CD4-positive, alpha-beta memory T cell (primary cell): ENCODE measurements around the gene TCTN2. TPM values are rescaled to one million over a fixed set of nuclear protein-coding genes. Genes with fewer than 3 reads are reported as not detected.

Experiments
- CTCF ChIA-PET: fragments of 350-600 bp; sonication (Branson Sonifier 250); formaldehyde crosslinking; loops from one replicate; lab custom pipeline; 2021; ENCODE audit warnings: inconsistent platforms; ENCODE audit not compliant: partially characterized antibody; lab: Charles Lee
- POLR2A ChIA-PET: fragments of 350-600 bp; sonication (Branson Sonifier 250); formaldehyde crosslinking; loops from one replicate; lab custom pipeline; 2021; ENCODE audit not compliant: partially characterized antibody; lab: Charles Lee
- DNase-seq, 5 donors: peaks; one replicate each; pipeline versions ENCODE4 v3.0.0 to v3.0.0-alpha.2; 2020 to 2022; ENCODE audit warnings: mixed read lengths in 1 of 5
- H3K27ac ChIP-seq: one replicate; pipeline ENCODE4 v1.7.0; 2013; ENCODE audit warnings: low read depth, low read length
- H3K27me3 ChIP-seq: 2 replicates; pipeline ENCODE4 v1.7.0; 2013; ENCODE audit warnings: mild to moderate bottlenecking, low read length, moderate library complexity; ENCODE audit not compliant: insufficient read depth
- H3K36me3 ChIP-seq: 2 replicates; pipeline ENCODE4 v1.7.0; 2013; ENCODE audit warnings: mild to moderate bottlenecking, low read length, moderate library complexity; ENCODE audit not compliant: insufficient read depth
- H3K4me1 ChIP-seq: 2 replicates; pipeline ENCODE4 v1.7.0; 2013; ENCODE audit warnings: mild to moderate bottlenecking, low read length, moderate library complexity; ENCODE audit not compliant: insufficient read depth
- H3K4me3 ChIP-seq, 2 donors: one replicate each; pipeline ENCODE4 v1.7.0; 2013; ENCODE audit warnings: low read length in 2 of 2, mild to moderate bottlenecking in 1 of 2
- H3K9me3 ChIP-seq, 2 donors: one replicate each; pipeline ENCODE4 v1.7.0; 2013; ENCODE audit warnings: low read length in 2 of 2, control low read depth in 1 of 2; ENCODE audit not compliant: control insufficient read depth in 1 of 2
- H3K27ac Mint-ChIP-seq, 7 donors: one replicate each; pipeline ENCODE4 v1.8.0; 2020 to 2021; ENCODE audit warnings: mixed read lengths in 7 of 7, mild to moderate bottlenecking in 6 of 7, inconsistent platforms in 3 of 7, moderate library complexity in 3 of 7
- H3K27me3 Mint-ChIP-seq, 2 donors: one replicate each; pipeline ENCODE4 v1.8.0; 2020 to 2021; ENCODE audit warnings: mixed read lengths in 2 of 2
- H3K36me3 Mint-ChIP-seq, 2 donors: one replicate each; pipeline ENCODE4 v1.8.0; 2020 to 2021; ENCODE audit warnings: mixed read lengths in 2 of 2, inconsistent platforms in 1 of 2, mild to moderate bottlenecking in 1 of 2
- H3K4me1 Mint-ChIP-seq, 4 donors: one replicate each; pipeline ENCODE4 v1.8.0; 2020 to 2021; ENCODE audit warnings: mixed read lengths in 4 of 4, mild to moderate bottlenecking in 1 of 4
- H3K4me3 Mint-ChIP-seq, 8 donors: one replicate each; pipeline ENCODE4 v1.8.0; 2020 to 2021; ENCODE audit warnings: mixed read lengths in 8 of 8, mild to moderate bottlenecking in 7 of 8, moderate library complexity in 6 of 8, inconsistent platforms in 3 of 8
- H3K9me3 Mint-ChIP-seq, 8 donors: one replicate each; pipeline ENCODE4 v1.8.0; 2020 to 2021; ENCODE audit warnings: mixed read lengths in 8 of 8, mild to moderate bottlenecking in 5 of 8, inconsistent platforms in 3 of 8, moderate library complexity in 1 of 8
- intact Hi-C: fragments of 100-400 bp; cut with micrococcal nuclease; formaldehyde crosslinking; loops from one replicate; pipeline ENCODE4 v1.15.1; 2023
- polyA plus RNA-seq, 2 donors: library from polyadenylated mRNA; unstranded; fragments of 300-500 nt; fragmentation: Illumina TruSeq; gene quantifications; one replicate each; pipeline ENCODE4 v1.2.3, GENCODE V29; 2021
- total RNA-seq, 2 experiments: library from RNA; stranded (reverse); gene quantifications; one replicate each; pipeline ENCODE4 v1.2.3, GENCODE V29; 2021

TCTN2 gene
- total and polyA plus RNA-seq, 4 experiments from 2014 or later, result 1.0 to 10.0 (median 5.2) TPM

GRCh38 chr12:123645878-123646277 lies 25.0 kb upstream of the TCTN2 start:
- Mint-ChIP-seq H3K4me1 (peaks cover 0 to 2% (median 0%) of the 10 kb centered on the region in 4 donors), H3K27me3 (no peaks in the 10 kb centered on the region), H3K4me3 (no peak overlapping the region), H3K9me3 (no peaks in the 10 kb centered on the region), H3K27ac (no peak overlapping the region), H3K36me3 (peaks cover 30 to 43% of the 10 kb centered on the region in 2 donors)
- H3K27ac ChIP-seq, result no peak overlapping the region
- POLR2A ChIA-PET, result interaction anchor here (1.2 kb wide), 1 partner anchor 413 kb away, joined by 3 read pairs; the partner anchor contains the start of genes MPHOSPH9 and MTRFR
- intact Hi-C loops, result no loop called here
- CTCF ChIA-PET, result interaction anchor here (0.6 kb wide), 1 partner anchor 454 kb away, joined by 3 read pairs; no protein-coding TSS in a partner anchor
- no peak overlapping the region for H3K4me3 ChIP-seq
- H3K9me3 ChIP-seq, result no peaks in the 10 kb centered on the region
- H3K4me1 ChIP-seq, result no peaks in the 10 kb centered on the region
- H3K27me3 ChIP-seq, result no peaks in the 10 kb centered on the region
- H3K36me3 ChIP-seq, result peaks cover 19% of the 10 kb centered on the region
- no peak for DNase-seq

- no peak overlapping the region for H3K27ac Mint-ChIP-seq
- H3K9me3 Mint-ChIP-seq, result no peaks in the 10 kb centered on the region
- no peak overlapping the region for H3K27ac ChIP-seq
- no peak for DNase-seq
- ChIA-PET CTCF (interaction anchor here (0.6 kb wide), 1 partner anchor 348 kb away, joined by 3 read pairs; no protein-coding TSS in a partner anchor), POLR2A (no interaction called here)
- H3K4me1 Mint-ChIP-seq, result peaks cover 0 to 2% (median 0%) of the 10 kb centered on the region in 4 donors
- no peaks in the 10 kb centered on the region for H3K27me3 ChIP-seq
- H3K36me3 Mint-ChIP-seq, result peaks cover 30 to 39% of the 10 kb centered on the region in 2 donors
- H3K27me3 Mint-ChIP-seq, result no peaks in the 10 kb centered on the region
- no peak overlapping the region for H3K4me3 ChIP-seq
- peaks cover 19% of the 10 kb centered on the region for H3K36me3 ChIP-seq
- no peak overlapping the region for H3K4me3 Mint-ChIP-seq
- no peaks in the 10 kb centered on the region for H3K4me1 ChIP-seq
- intact Hi-C loops, result no loop called here
- H3K9me3 ChIP-seq, result no peaks in the 10 kb centered on the region
These were observed 22.5 kb upstream of the TCTN2 start for GRCh38 chr12:123648401-123648800.

- DNase-seq, result no peak
- Mint-ChIP-seq H3K4me1 (peaks cover under 1 to 3% (median 2%) of the 10 kb centered on the region in 4 donors), H3K36me3 (peaks cover 39 to 46% of the 10 kb centered on the region in 2 donors), H3K4me3 (no peak overlapping the region), H3K27me3 (no peaks in the 10 kb centered on the region), H3K27ac (no peak overlapping the region), H3K9me3 (no peaks in the 10 kb centered on the region)
- intact Hi-C loops, result no loop called here
- H3K27me3 ChIP-seq, result no peaks in the 10 kb centered on the region
- no peaks in the 10 kb centered on the region for H3K9me3 ChIP-seq
- peaks cover 13% of the 10 kb centered on the region for H3K36me3 ChIP-seq
- H3K4me1 ChIP-seq, result no peaks in the 10 kb centered on the region
- ChIA-PET POLR2A (no interaction called here), CTCF (no interaction called here)
- H3K27ac ChIP-seq, result no peak overlapping the region
- no peak overlapping the region for H3K4me3 ChIP-seq
These were observed 16.7 kb upstream of the TCTN2 start for GRCh38 chr12:123654129-123654701.

- H3K9me3 Mint-ChIP-seq, result no peaks in the 10 kb centered on the region
- ChIA-PET CTCF (no interaction called here), POLR2A (no interaction called here)
These were observed 15.5 kb upstream of the TCTN2 start for GRCh38 chr12:123655420-123655819.

GRCh38 chr12:123656392-123656791 lies 14.5 kb upstream of the TCTN2 start:
- no peaks in the 10 kb centered on the region for H3K9me3 ChIP-seq
- H3K27me3 ChIP-seq, result no peaks in the 10 kb centered on the region
- H3K27ac ChIP-seq, result no peak overlapping the region
- H3K36me3 ChIP-seq, result peaks cover 5% of the 10 kb centered on the region
- ChIA-PET POLR2A (no interaction called here), CTCF (interaction anchor here (0.7 kb wide), 1 partner anchor 11 kb away, joined by 3 read pairs; no protein-coding TSS in a partner anchor)
- intact Hi-C loops, result no loop called here
- Mint-ChIP-seq H3K27me3 (no peaks in the 10 kb centered on the region), H3K9me3 (no peaks in the 10 kb centered on the region), H3K36me3 (peaks cover 35 to 53% of the 10 kb centered on the region in 2 donors), H3K4me1 (peaks cover 11 to 13% (median 13%) of the 10 kb centered on the region in 4 donors), H3K4me3 (no peak overlapping the region), H3K27ac (peak overlapping the region in 2 of 7 donors; percentile 55 to 75)
- DNase-seq, result no peak
- H3K4me3 ChIP-seq, result no peak overlapping the region
- H3K4me1 ChIP-seq, result peaks cover 13% of the 10 kb centered on the region

More at GRCh38 chr12:123655420-123655819, 15.5 kb upstream of the TCTN2 start:
- no peaks in the 10 kb centered on the region for H3K9me3 ChIP-seq
- no peak overlapping the region for H3K27ac ChIP-seq
- no peaks in the 10 kb centered on the region for H3K27me3 Mint-ChIP-seq
- H3K4me1 Mint-ChIP-seq, result peaks cover 9 to 11% (median 10%) of the 10 kb centered on the region in 4 donors
- H3K4me3 Mint-ChIP-seq, result no peak overlapping the region
- no peak overlapping the region for H3K27ac Mint-ChIP-seq
- no peak for DNase-seq
- H3K36me3 ChIP-seq, result peaks cover 5% of the 10 kb centered on the region
- intact Hi-C loops, result no loop called here
- peaks cover 11% of the 10 kb centered on the region for H3K4me1 ChIP-seq
- H3K36me3 Mint-ChIP-seq, result peaks cover 38 to 55% of the 10 kb centered on the region in 2 donors
- no peaks in the 10 kb centered on the region for H3K27me3 ChIP-seq
- H3K4me3 ChIP-seq, result no peak overlapping the region

- Mint-ChIP-seq H3K27ac (peak overlapping the region in 3 of 7 donors; percentile 1 to 53 (median 9)), H3K4me3 (no peak overlapping the region), H3K27me3 (no peaks in the 10 kb centered on the region), H3K9me3 (no peaks in the 10 kb centered on the region), H3K36me3 (peaks cover 30 to 48% of the 10 kb centered on the region in 2 donors), H3K4me1 (peaks cover 11 to 13% (median 13%) of the 10 kb centered on the region in 4 donors)
- DNase-seq, result no peak
- ChIA-PET CTCF (interaction anchor here (0.7 kb wide), 1 partner anchor 12 kb away, joined by 3 read pairs; no protein-coding TSS in a partner anchor), POLR2A (no interaction called here)
- Histone ChIP-seq H3K4me1 (peaks cover 13% of the 10 kb centered on the region), H3K27ac (no peak overlapping the region), H3K36me3 (peaks cover 5% of the 10 kb centered on the region), H3K27me3 (no peaks in the 10 kb centered on the region), H3K4me3 (no peak overlapping the region), H3K9me3 (no peaks in the 10 kb centered on the region)
- intact Hi-C loops, result no loop called here
These were observed 13.7 kb upstream of the TCTN2 start for GRCh38 chr12:123657211-123657610.

- H3K9me3 Mint-ChIP-seq, result no peaks in the 10 kb centered on the region
- Histone ChIP-seq H3K36me3 (peaks cover 5% of the 10 kb centered on the region), H3K4me3 (no peak overlapping the region), H3K9me3 (no peaks in the 10 kb centered on the region), H3K4me1 (peaks cover 13% of the 10 kb centered on the region), H3K27me3 (no peaks in the 10 kb centered on the region), H3K27ac (no peak overlapping the region)
- CTCF ChIA-PET, result no interaction called here
- no peaks in the 10 kb centered on the region for H3K27me3 Mint-ChIP-seq
- POLR2A ChIA-PET, result interaction anchor here (1.0 kb wide), 1 partner anchor 12 kb away, joined by 3 read pairs; no protein-coding TSS in a partner anchor
- H3K4me3 Mint-ChIP-seq, result peak overlapping the region in 6 of 8 donors; percentile 8 to 52 (median 36)
- peaks cover 9 to 13% (median 13%) of the 10 kb centered on the region in 4 donors for H3K4me1 Mint-ChIP-seq
- peaks cover 21 to 33% of the 10 kb centered on the region in 2 donors for H3K36me3 Mint-ChIP-seq
- H3K27ac Mint-ChIP-seq, result peak overlapping the region; percentile 16 to 90 (median 81)
- intact Hi-C loops, result no loop called here
- DNase-seq, result no peak
These were observed 10.8 kb upstream of the TCTN2 start for GRCh38 chr12:123659996-123660727.
